ENCODE results near the gene DHDDS.
"Not testable (repeated sequence)": the region's sequence is repeated elsewhere in the genome, so short reads cannot be mapped to it uniquely, and the experiment has no call there.

DHDDS gene

GRCh38 chr1:26477446-26478152 is 45.5 kb downstream of the DHDDS start:
- H3K4me1 Mint-ChIP-seq = peaks cover 36% of the 10 kb centered on the region
- ATAC-seq (no peak), DNase-seq (no peak)
- H3K27ac Mint-ChIP-seq = peak overlapping the region; percentile 82
- no peaks in the 10 kb centered on the region for H3K9me3 Mint-ChIP-seq
- no peaks in the 10 kb centered on the region for H3K27me3 Mint-ChIP-seq
- H3K36me3 Mint-ChIP-seq (ENCODE audit: low read depth) = peaks cover 48% of the 10 kb centered on the region
- no peak overlapping the region for H3K4me3 Mint-ChIP-seq

GRCh38 chr1:26478159-26478558 is 46.0 kb downstream of the DHDDS start:
- DNase-seq = no peak
- Mint-ChIP-seq H3K27me3 (no peaks in the 10 kb centered on the region), H3K4me1 (peaks cover 40% of the 10 kb centered on the region), H3K4me3 (no peak overlapping the region), H3K27ac (no peak overlapping the region), H3K36me3 (ENCODE audit: low read depth) (peaks cover 46% of the 10 kb centered on the region), H3K9me3 (no peaks in the 10 kb centered on the region)
- ATAC-seq = no peak

GRCh38 chr1:26478988-26479387 is 46.9 kb downstream of the DHDDS start:
- no peak overlapping the region for H3K4me3 Mint-ChIP-seq

GRCh38 chr1:26482921-26483320 is 50.8 kb downstream of the DHDDS start:
- peaks cover 7% of the 10 kb centered on the region for H3K36me3 Mint-ChIP-seq (ENCODE audit: low read depth)
- peak overlapping the region; percentile 68 for H3K27ac Mint-ChIP-seq
- peaks cover 16% of the 10 kb centered on the region for H3K4me1 Mint-ChIP-seq
- ATAC-seq (peak; percentile 50), DNase-seq (no peak)
- H3K9me3 Mint-ChIP-seq = no peaks in the 10 kb centered on the region
- H3K4me3 Mint-ChIP-seq = no peak overlapping the region
- no peaks in the 10 kb centered on the region for H3K27me3 Mint-ChIP-seq

More at GRCh38 chr1:26478988-26479387, 46.9 kb downstream of the DHDDS start:
- H3K9me3 Mint-ChIP-seq = no peaks in the 10 kb centered on the region
- no peaks in the 10 kb centered on the region for H3K27me3 Mint-ChIP-seq
- peak overlapping the region; percentile 38 for H3K27ac Mint-ChIP-seq
- peaks cover 37% of the 10 kb centered on the region for H3K4me1 Mint-ChIP-seq
- no peak for DNase-seq
- ATAC-seq = no peak
- peaks cover 38% of the 10 kb centered on the region for H3K36me3 Mint-ChIP-seq (ENCODE audit: low read depth)

- no peaks in the 10 kb centered on the region for H3K27me3 Mint-ChIP-seq
- DNase-seq (no peak), ATAC-seq (no peak)
- no peaks in the 10 kb centered on the region for H3K9me3 Mint-ChIP-seq
- H3K27ac Mint-ChIP-seq = peak overlapping the region; percentile 77
- H3K4me1 Mint-ChIP-seq = peaks cover 16% of the 10 kb centered on the region
- no peak overlapping the region for H3K4me3 Mint-ChIP-seq
- H3K36me3 Mint-ChIP-seq (ENCODE audit: low read depth) = peaks cover 3% of the 10 kb centered on the region
Measured at GRCh38 chr1:26483980-26484379, 51.9 kb downstream of the DHDDS start.

- H3K36me3 Mint-ChIP-seq (ENCODE audit: low read depth) = no peaks in the 10 kb centered on the region
- no peak for ATAC-seq
- no peaks in the 10 kb centered on the region for H3K4me1 Mint-ChIP-seq
- DNase-seq = no peak
- no peak overlapping the region for H3K27ac Mint-ChIP-seq
- H3K27me3 Mint-ChIP-seq = no peaks in the 10 kb centered on the region
- H3K4me3 Mint-ChIP-seq = no peak overlapping the region
- H3K9me3 Mint-ChIP-seq = no peaks in the 10 kb centered on the region
Measured at GRCh38 chr1:26490155-26490554, 58.0 kb downstream of the DHDDS start.

GRCh38 chr1:26493267-26493666 is 61.1 kb downstream of the DHDDS start:
- no peak for ATAC-seq
- Mint-ChIP-seq H3K4me1 (no peaks in the 10 kb centered on the region), H3K4me3 (no peak overlapping the region), H3K9me3 (no peaks in the 10 kb centered on the region), H3K36me3 (ENCODE audit: low read depth) (peaks cover 2% of the 10 kb centered on the region), H3K27ac (no peak overlapping the region), H3K27me3 (no peaks in the 10 kb centered on the region)
- DNase-seq = no peak

- H3K27ac Mint-ChIP-seq = no peak overlapping the region
- H3K9me3 Mint-ChIP-seq = no peaks in the 10 kb centered on the region
- no peak overlapping the region for H3K4me3 Mint-ChIP-seq
- peaks cover 4% of the 10 kb centered on the region for H3K36me3 Mint-ChIP-seq (ENCODE audit: low read depth)
- DNase-seq (no peak), ATAC-seq (no peak)
- H3K27me3 Mint-ChIP-seq = no peaks in the 10 kb centered on the region
- peaks cover 4% of the 10 kb centered on the region for H3K4me1 Mint-ChIP-seq
Measured at GRCh38 chr1:26493938-26494337, 61.8 kb downstream of the DHDDS start.

- H3K4me1 Mint-ChIP-seq = peaks cover 11% of the 10 kb centered on the region
- H3K27ac Mint-ChIP-seq = no peak overlapping the region
- H3K27me3 Mint-ChIP-seq = no peaks in the 10 kb centered on the region
- DNase-seq = no peak
- no peak overlapping the region for H3K4me3 Mint-ChIP-seq
- no peak for ATAC-seq
- peaks cover 5% of the 10 kb centered on the region for H3K36me3 Mint-ChIP-seq (ENCODE audit: low read depth)
- no peaks in the 10 kb centered on the region for H3K9me3 Mint-ChIP-seq
Measured at GRCh38 chr1:26496861-26497260, 64.7 kb downstream of the DHDDS start.

- Mint-ChIP-seq H3K27ac (peak overlapping the region; percentile 47), H3K9me3 (no peaks in the 10 kb centered on the region), H3K4me3 (peak overlapping the region; percentile 87)
Measured at GRCh38 chr1:26498894-26499293, 66.8 kb downstream of the DHDDS start.

GRCh38 chr1:26500488-26501175 is 68.5 kb downstream of the DHDDS start:
- peaks cover 5% of the 10 kb centered on the region for H3K36me3 Mint-ChIP-seq (ENCODE audit: low read depth)

More at GRCh38 chr1:26498894-26499293, 66.8 kb downstream of the DHDDS start:
- Mint-ChIP-seq H3K4me1 (peaks cover 19% of the 10 kb centered on the region), H3K27me3 (no peaks in the 10 kb centered on the region), H3K36me3 (ENCODE audit: low read depth) (peaks cover 5% of the 10 kb centered on the region)
- DNase-seq = no peak
- no peak for ATAC-seq

GRCh38 chr1:26510711-26511110 is 78.6 kb downstream of the DHDDS start:
- not testable (repeated sequence) for H3K4me3 Mint-ChIP-seq; H3K4me1 Mint-ChIP-seq; H3K9me3 Mint-ChIP-seq; ATAC-seq; DNase-seq; H3K27ac Mint-ChIP-seq; H3K27me3 Mint-ChIP-seq; H3K36me3 Mint-ChIP-seq (ENCODE audit: low read depth)

More at GRCh38 chr1:26500488-26501175, 68.5 kb downstream of the DHDDS start:
- peak overlapping the region; percentile 87 for H3K4me3 Mint-ChIP-seq
- H3K27ac Mint-ChIP-seq = peak overlapping the region; percentile 89
- peak; percentile 75 for ATAC-seq
- no peaks in the 10 kb centered on the region for H3K27me3 Mint-ChIP-seq
- DNase-seq = peak; percentile 96
- H3K4me1 Mint-ChIP-seq = peaks cover 19% of the 10 kb centered on the region
- no peaks in the 10 kb centered on the region for H3K9me3 Mint-ChIP-seq

GRCh38 chr1:26515836-26516235 is 83.7 kb downstream of the DHDDS start:
- H3K36me3 Mint-ChIP-seq (ENCODE audit: low read depth); H3K9me3 Mint-ChIP-seq; H3K4me3 Mint-ChIP-seq; H3K27me3 Mint-ChIP-seq; H3K27ac Mint-ChIP-seq; ATAC-seq; DNase-seq; H3K4me1 Mint-ChIP-seq: not testable (repeated sequence)

- Mint-ChIP-seq H3K9me3 (no peaks in the 10 kb centered on the region), H3K36me3 (ENCODE audit: low read depth) (no peaks in the 10 kb centered on the region), H3K27me3 (no peaks in the 10 kb centered on the region), H3K4me1 (no peaks in the 10 kb centered on the region), H3K27ac (no peak overlapping the region), H3K4me3 (no peak overlapping the region)
- DNase-seq = no peak
- no peak for ATAC-seq
Measured at GRCh38 chr1:26516987-26517765, 85.1 kb downstream of the DHDDS start.

- H3K27me3 Mint-ChIP-seq = no peaks in the 10 kb centered on the region
- DNase-seq = no peak
- H3K36me3 Mint-ChIP-seq (ENCODE audit: low read depth) = no peaks in the 10 kb centered on the region
- no peak for ATAC-seq
- no peaks in the 10 kb centered on the region for H3K9me3 Mint-ChIP-seq
- no peak overlapping the region for H3K4me3 Mint-ChIP-seq
- no peaks in the 10 kb centered on the region for H3K4me1 Mint-ChIP-seq
- H3K27ac Mint-ChIP-seq = no peak overlapping the region
Measured at GRCh38 chr1:26517766-26518049, 85.6 kb downstream of the DHDDS start.

Measured in activated naive CD8-positive, alpha-beta T cell treated with anti-CD3 and anti-CD28 coated beads, Interleukin-2, amount 50 U/mL, for 24 hours (primary cell).